ENCODE results near the gene RHOA. TPM values are rescaled to one million over a fixed set of nuclear protein-coding genes. Genes with fewer than 3 reads are reported as not detected.
A peak's percentile ranks its signal among the peaks of the same experiment; 100 is the strongest.

The RHOA gene
- polyA plus RNA-seq, 2 of the 4 experiments (the other 2 are of a cell fraction), result 332 to 549 TPM

- no peak overlapping the region for H3K27ac ChIP-seq
- ChIA-PET CTCF (no interaction called here), POLR2A (no interaction called here)
- no peak overlapping the region for H3K4me3 ChIP-seq
- TF ChIP-seq EP300 (IDR thresholded peaks at IDR 0.05), result no peak
- no peak for TF ChIP-seq SREBF2 (IDR thresholded peaks at IDR 0.05)
- no peak for TF ChIP-seq RARB (CRISPR knock-in tag; IDR thresholded peaks at IDR 0.05)
- TF ChIP-seq CHD4 (IDR thresholded peaks at IDR 0.05; ENCODE audit: borderline replicate concordance), result no peak
- no peak for TF ChIP-seq NFE2L2 (conservative IDR thresholded peaks at IDR 0.05; ENCODE audit: low read length)
- no peak for TF ChIP-seq MYC (IDR thresholded peaks at IDR 0.05; ENCODE audit: borderline replicate concordance, low read length)
- TF ChIP-seq HOXA7 (CRISPR knock-in tag; IDR thresholded peaks at IDR 0.05), result no peak
- TF ChIP-seq RCOR1 (IDR thresholded peaks at IDR 0.05; ENCODE audit: low read depth, low read length), result no peak
- no peak for TF ChIP-seq RAD21 (conservative IDR thresholded peaks at IDR 0.05 in 1 of 2, IDR thresholded peaks at IDR 0.05 in 1 of 2)
- TF ChIP-seq SMC3 (IDR thresholded peaks at IDR 0.05), result no peak
- no peak for TF ChIP-seq HEYL (CRISPR knock-in tag; IDR thresholded peaks at IDR 0.05)
- no peak for TF ChIP-seq MAX (IDR thresholded peaks at IDR 0.05)
- TF ChIP-seq CBX8 (IDR thresholded peaks at IDR 0.05), result no peak
- no peak for TF ChIP-seq PBX3 (IDR thresholded peaks at IDR 0.05)
- no peak; a peak in 1 of 6 replicates for ATAC-seq
- 0 out of 3 replicates have a peak, but pooled peaks cover 2% of the 10 kb centered on the region for H3K9me3 ChIP-seq
- no peak for DNase-seq (ENCODE audit: low read depth in 1 of 2, low spot score in 1 of 2)
- WGBS (ENCODE audit: missing lambda C conversion rate), result 78% methylated on average over 5 of the region's 5 CpGs
- H3K4me1 ChIP-seq, result peaks cover 11% of the 10 kb centered on the region
- FAIRE-seq, result no peak
- no peak overlapping the region for H3K4me2 ChIP-seq
These were observed 28.4 kb downstream of the RHOA start for GRCh38 chr3:49383387-49383786.

GRCh38 chr3:49378249-49378895, 33.4 kb downstream of the RHOA start:
- 88% methylated on average over 11 of the region's 11 CpGs for WGBS (ENCODE audit: missing lambda C conversion rate)
- FAIRE-seq, result no peak
- TF ChIP-seq RNF2 (IDR thresholded peaks at IDR 0.05; ENCODE audit: borderline replicate concordance, low read depth) (no peak), CEBPB (IDR thresholded peaks at IDR 0.05) (no peak), CHD2 (IDR thresholded peaks at IDR 0.05; ENCODE audit: low read length, partially characterized antibody) (no peak), ZNF302 (CRISPR knock-in tag; IDR thresholded peaks at IDR 0.05) (no peak), HOXB13 (CRISPR knock-in tag; IDR thresholded peaks at IDR 0.05; ENCODE audit: low read depth) (no peak), TFCP2L1 (CRISPR knock-in tag; IDR thresholded peaks at IDR 0.05) (no peak), HEYL (CRISPR knock-in tag; IDR thresholded peaks at IDR 0.05) (no peak), ESRRA (IDR thresholded peaks at IDR 0.05; ENCODE audit: borderline replicate concordance, low read length) (no peak), PHF8 (IDR thresholded peaks at IDR 0.05; ENCODE audit: borderline replicate concordance, low read depth) (no peak), KDM1A (IDR thresholded peaks at IDR 0.05; ENCODE audit: low read depth) (no peak), CBX8 (IDR thresholded peaks at IDR 0.05) (no peak), JUNB (IDR thresholded peaks at IDR 0.05) (no peak), SMC3 (IDR thresholded peaks at IDR 0.05) (no peak), SREBF2 (IDR thresholded peaks at IDR 0.05) (no peak)
- Histone ChIP-seq H3K9me3 (0 out of 3 replicates have a peak, but pooled peaks cover 3% of the 10 kb centered on the region), H3K27ac (no peak overlapping the region), H3K4me2 (no peak overlapping the region), H3K4me1 (peaks cover 3% of the 10 kb centered on the region; the same call in 1 of the 3 replicates), H3K4me3 (no peak overlapping the region)
- ChIA-PET CTCF (interaction anchor here (0.6 kb wide), 1 partner anchor 325 kb away, joined by 3 read pairs; no protein-coding TSS in a partner anchor), POLR2A (no interaction called here)
- no peak for DNase-seq (ENCODE audit: low read depth in 1 of 2, low spot score in 1 of 2)
- ATAC-seq, result no peak

GRCh38 chr3:49377483-49377882, 34.3 kb downstream of the RHOA start:
- no peak overlapping the region for H3K4me3 ChIP-seq
- WGBS (ENCODE audit: missing lambda C conversion rate), result 100% methylated on average over 1 of the region's 1 CpG
- no peak overlapping the region for H3K27ac ChIP-seq
- H3K4me2 ChIP-seq, result no peak overlapping the region
- ATAC-seq (no peak), DNase-seq (ENCODE audit: low read depth in 1 of 2, low spot score in 1 of 2) (no peak), FAIRE-seq (no peak)
- H3K9me3 ChIP-seq, result 0 out of 3 replicates have a peak, but pooled peaks cover 3% of the 10 kb centered on the region
- peaks cover 3% of the 10 kb centered on the region; the same call in 1 of the 3 replicates for H3K4me1 ChIP-seq
- peak in 1 of 2 experiments; percentile 28; a peak in 1 of 4 replicates for TF ChIP-seq CEBPB (IDR thresholded peaks at IDR 0.05)
- TF ChIP-seq REST (IDR thresholded peaks at IDR 0.05), result no peak
- no peak for TF ChIP-seq PBX3 (IDR thresholded peaks at IDR 0.05)
- no peak for TF ChIP-seq POLR2A (IDR thresholded peaks at IDR 0.05; ENCODE audit: low read length)
- TF ChIP-seq ZNF302 (CRISPR knock-in tag; IDR thresholded peaks at IDR 0.05), result no peak
- CTCF ChIA-PET, result interaction anchor here (0.6 kb wide), 1 partner anchor 324 kb away, joined by 3 read pairs; no protein-coding TSS in a partner anchor
- POLR2A ChIA-PET, result no interaction called here
